K562 (cell line): Measurements from ENCODE around the gene NOL8. TPM values are rescaled to one million over a fixed set of nuclear protein-coding genes. Genes with fewer than 3 reads are reported as not detected.

Source experiments
- ATF1 ChIP-seq, 2 experiments: fragments of 450-650 bp in 1 of 2; IDR thresholded peaks; 2 replicates each; pipeline ENCODE4 v1.6.1; 2016; ENCODE audit warnings: missing compliant biosample characterization in 1 of 2, missing genetic modification characterization in 1 of 2
- ATF7 ChIP-seq: fragments of 450-650 bp; IDR thresholded peaks from 2 replicates; pipeline ENCODE4 v1.7.1; 2014; ENCODE audit warnings: mild to moderate bottlenecking, moderate library complexity
- BHLHE40 ChIP-seq: IDR thresholded peaks from 2 replicates; pipeline ENCODE4 v1.6.1; 2011; ENCODE audit warnings: low read length, improper control_type of control experiment
- CC2D1A ChIP-seq: fragments of 450-650 bp; IDR thresholded peaks from 2 replicates; pipeline ENCODE4 v1.6.1; 2017; ENCODE audit warnings: mild to moderate bottlenecking
- CCNT2 ChIP-seq: IDR thresholded peaks from 2 replicates; pipeline ENCODE4 v1.6.1; 2011; ENCODE audit warnings: borderline replicate concordance, low read depth, mild to moderate bottlenecking, moderate library complexity, mixed read lengths, low read length; ENCODE audit not compliant: insufficient read length; ENCODE audit errors: extremely low read depth
- DIDO1 ChIP-seq: fragments of 450-650 bp; IDR thresholded peaks from 2 replicates; pipeline ENCODE4 v1.6.1; 2016; ENCODE audit warnings: low read depth, missing biosample characterization, missing genetic modification characterization
- DNMT1 ChIP-seq: fragments of 450-650 bp; IDR thresholded peaks from 2 replicates; pipeline ENCODE4 v1.6.1; 2016; ENCODE audit warnings: antibody characterized with exemption, mild to moderate bottlenecking
- E2F8 ChIP-seq: fragments of 450-650 bp; IDR thresholded peaks from 2 replicates; pipeline ENCODE4 v1.7.1; 2018; ENCODE audit warnings: mild to moderate bottlenecking, low read depth; ENCODE audit not compliant: partially characterized antibody
- EP300 ChIP-seq: IDR thresholded peaks from 2 replicates; pipeline ENCODE4 v1.6.1; 2012; ENCODE audit warnings: low read length, improper control_type of control experiment
- FOXA3 ChIP-seq, 2 experiments: fragments of 450-650 bp in 1 of 2; sonication (generic) in 1 of 2; formaldehyde crosslinking; IDR thresholded peaks in 1 of 2; conservative IDR thresholded peaks in 1 of 2; 2 replicates each; pipeline versions ENCODE4 v1.4.0 to v1.8.0; 2020 to 2022; ENCODE audit warnings: mild to moderate bottlenecking in 2 of 2, missing genetic modification reagents in 1 of 2
- FOXK1 ChIP-seq: sonication (generic); formaldehyde crosslinking; IDR thresholded peaks from 2 replicates; pipeline ENCODE4 v1.8.0; 2022; ENCODE audit warnings: missing genetic modification reagents, mild to moderate bottlenecking, borderline replicate concordance
- GTF2E2 ChIP-seq: fragments of 200-800 bp; sonication (Bioruptor generic); IDR thresholded peaks from 2 replicates; pipeline ENCODE4 v1.6.1; 2016; ENCODE audit warnings: missing genetic modification characterization, missing compliant biosample characterization
- HNRNPLL ChIP-seq: fragments of 200-400 bp; formaldehyde crosslinking; IDR thresholded peaks from 2 replicates; pipeline ENCODE4 v1.6.1; 2017; ENCODE audit warnings: low read length, low read depth, mild to moderate bottlenecking; ENCODE audit not compliant: poor library complexity, severe bottlenecking
- ILF3 ChIP-seq: fragments of 450-650 bp; IDR thresholded peaks from 2 replicates; pipeline ENCODE4 v1.6.1; 2018; ENCODE audit warnings: antibody characterized with exemption, mild to moderate bottlenecking, moderate library complexity, borderline replicate concordance
- JUN ChIP-seq, 2 experiments: sonication (generic) in 1 of 2; formaldehyde crosslinking in 1 of 2; IDR thresholded peaks; 2 replicates each; pipeline versions ENCODE4 v1.6.1 to v1.8.0; 2012 to 2022; ENCODE audit warnings: borderline replicate concordance in 2 of 2, mild to moderate bottlenecking in 2 of 2, improper control_type of control experiment in 1 of 2, low read depth in 1 of 2, low read length in 1 of 2, missing genetic modification reagents in 1 of 2
- KLF1 ChIP-seq: fragments of 450-650 bp; IDR thresholded peaks from 2 replicates; pipeline ENCODE4 v1.6.1; 2016; ENCODE audit warnings: missing genetic modification characterization, missing compliant biosample characterization
- LARP7 ChIP-seq: fragments of 450-650 bp; IDR thresholded peaks from 2 replicates; pipeline ENCODE4 v1.6.1; 2016
- NBN ChIP-seq: fragments of 450-650 bp; IDR thresholded peaks from 2 replicates; pipeline ENCODE4 v1.6.1; 2016; ENCODE audit warnings: low read depth, mild to moderate bottlenecking
- RBM14 ChIP-seq: fragments of 200-400 bp; formaldehyde crosslinking; IDR thresholded peaks from 2 replicates; pipeline ENCODE4 v1.6.1; 2018; ENCODE audit warnings: low read depth, mild to moderate bottlenecking, low read length, moderate library complexity, borderline replicate concordance; ENCODE audit not compliant: insufficient read depth
- SMAD1 ChIP-seq: fragments of 150-350 bp; IDR thresholded peaks from 2 replicates; pipeline ENCODE4 v1.6.1; 2014; ENCODE audit warnings: low read length, low read depth; ENCODE audit not compliant: partially characterized antibody
- SP1 ChIP-seq: sonication (generic); formaldehyde crosslinking; IDR thresholded peaks from 2 replicates; pipeline ENCODE4 v1.8.1; 2022; ENCODE audit warnings: mild to moderate bottlenecking, missing genetic modification reagents
- ZNF586 ChIP-seq: fragments of 450-650 bp; formaldehyde crosslinking; conservative IDR thresholded peaks from 2 replicates; pipeline ENCODE4 v1.4.0; 2020; ENCODE audit warnings: mild to moderate bottlenecking, moderate library complexity
- ZZZ3 ChIP-seq: fragments of 450-650 bp; IDR thresholded peaks from 2 replicates; pipeline ENCODE4 v1.6.1; 2016; ENCODE audit warnings: antibody characterized with exemption, mild to moderate bottlenecking, moderate library complexity
- polyA plus RNA-seq, 8 experiments: library from polyadenylated mRNA; depleted of rRNA in 4 of 8; stranded (reverse) in 5 of 8; unstranded in 3 of 8; fragments of >200 nt; fragmentation: Nextera tagmentation in 2 of 8; fragmentation: Illumina TruSeq in 1 of 8; extraction: Ambion mirVana in 2 of 8; extraction: Trizol in 1 of 8; gene quantifications; 2 replicates each; pipeline versions ENCODE4 v1.2.1 to v1.2.3, GENCODE V29; 2011 to 2014; ENCODE audit warnings: inconsistent platforms in 1 of 8, missing spikeins in 1 of 8
- total RNA-seq, 7 experiments: library from RNA; depleted of rRNA in 6 of 7; stranded (reverse); fragments of >200 nt in 6 of 7; fragmentation: Illumina TruSeq in 2 of 7; extraction: Trizol in 2 of 7; gene quantifications; 2 replicates each; pipeline versions ENCODE4 v1.2.1 to v1.2.3, GENCODE V29; 2011 to 2021; ENCODE audit warnings: low replicate concordance in 1 of 7

NOL8 gene
- total and polyA plus RNA-seq, 9 of the 15 experiments (the other 6 are each of a cell fraction or from before 2014, with no cell fraction given): 51.3 to 91.5 (median 58.7) TPM

GRCh38 chr9:92325269-92325990 lies at the start of gene NOL8, which contains the start of gene CENPP (continued):
- TF ChIP-seq LARP7 (peak; percentile 58; the same call in 1 of the 2 replicates), ILF3 (no peak), HNRNPLL (peak; percentile 71), ATF7 (peak; percentile 100), CC2D1A (peak; percentile 70; the same call in 1 of the 2 replicates), FOXK1 (no peak), ATF1 (CRISPR knock-in tag; IDR thresholded peaks at IDR 0.05) (no peak), ATF1 (tag; IDR thresholded peaks at IDR 0.05) (peak; percentile 94), BHLHE40 (peak; percentile 96), NBN (peak; percentile 98), JUN (IDR thresholded peaks at IDR 0.05; ENCODE audit: borderline replicate concordance, low read depth, low read length) (peak; percentile 25; the same call in 1 of the 2 replicates), JUN (CRISPR knock-in tag; IDR thresholded peaks at IDR 0.05; ENCODE audit: borderline replicate concordance) (peak; percentile 78; the same call in 1 of the 2 replicates), RBM14 (no peak), KLF1 (tag) (peak; percentile 41; the same call in 1 of the 2 replicates), DNMT1 (no peak), EP300 (0 out of 2 replicates have a peak, but pooled peaks have one; percentile 6), CCNT2 (peak; percentile 50), GTF2E2 (tag) (peak; percentile 97), SMAD1 (peak; percentile 46), E2F8 (peak; percentile 97), ZNF586 (CRISPR knock-in tag) (no peak), ZZZ3 (peak; percentile 81; the same call in 1 of the 2 replicates), SP1 (CRISPR knock-in tag) (peak; percentile 75), DIDO1 (tag) (peak; percentile 100), FOXA3 (CRISPR knock-in tag; conservative IDR thresholded peaks at IDR 0.05 in 1 of 2, IDR thresholded peaks at IDR 0.05 in 1 of 2) (peak in 1 of 2 experiments; percentile 56; a peak in 1 of 4 replicates)
